ENCODE measurements around the gene SRRM4. TPM values are rescaled to one million over a fixed set of nuclear protein-coding genes. Genes with fewer than 3 reads are reported as not detected.

The SRRM4 gene
- total RNA-seq, 1 experiment from 2014 or later = not detected

- DNase-seq (ENCODE audit: low read depth in 1 of 2, low spot score in 2 of 2) = peak; percentile 56 to 70
- peak within 1 kb of the TSS; percentile 67 for H3K27ac ChIP-seq
- H3K27me3 ChIP-seq (replicated peaks) = no peaks in the 10 kb centered on the region
- no peaks in the 10 kb centered on the region for H3K9me3 ChIP-seq (replicated peaks)
- H3K4me1 ChIP-seq (replicated peaks) = peaks cover 38% of the 10 kb centered on the region
- no peaks in the 10 kb centered on the region; the same call in 1 of the 2 replicates for H3K36me3 ChIP-seq
- peak within 1 kb of the TSS; percentile 31 for H3K4me3 ChIP-seq
Measured at GRCh38 chr12:119178544-119179334, 197.4 kb downstream of the SRRM4 start, which contains the start of gene HSPB8. Gene HSPB8 (plus strand): TSS chr12:119178931. CDS start chr12:119179313, 382 bp downstream.

- peak overlapping the region; percentile 31 for H3K4me3 ChIP-seq
- peak overlapping the region; percentile 67 for H3K27ac ChIP-seq
- no peaks in the 10 kb centered on the region for H3K9me3 ChIP-seq (replicated peaks)
- peaks cover 34% of the 10 kb centered on the region for H3K4me1 ChIP-seq (replicated peaks)
- no peaks in the 10 kb centered on the region for H3K27me3 ChIP-seq (replicated peaks)
- H3K36me3 ChIP-seq = no peaks in the 10 kb centered on the region; the same call in 1 of the 2 replicates
- DNase-seq (ENCODE audit: low read depth in 1 of 2, low spot score in 2 of 2) = peak; percentile 38 to 52
Measured at GRCh38 chr12:119179335-119180021, 198.1 kb downstream of the SRRM4 start.

GRCh38 chr12:119180380-119181040 lies 199.2 kb downstream of the SRRM4 start:
- H3K27me3 ChIP-seq (replicated peaks) = no peaks in the 10 kb centered on the region
- H3K36me3 ChIP-seq = no peaks in the 10 kb centered on the region; the same call in 1 of the 2 replicates
- H3K4me1 ChIP-seq (replicated peaks) = peaks cover 34% of the 10 kb centered on the region
- H3K4me3 ChIP-seq = peak overlapping the region; percentile 31
- DNase-seq (ENCODE audit: low read depth in 1 of 2, low spot score in 2 of 2) = peak in 1 of 2 experiments; percentile 31
- H3K27ac ChIP-seq = peak overlapping the region; percentile 67
- no peaks in the 10 kb centered on the region for H3K9me3 ChIP-seq (replicated peaks)

GRCh38 chr12:119181202-119181601 lies 199.9 kb downstream of the SRRM4 start:
- no peaks in the 10 kb centered on the region; the same call in 1 of the 2 replicates for H3K36me3 ChIP-seq
- no peak for DNase-seq (ENCODE audit: low read depth in 1 of 2, low spot score in 2 of 2)
- H3K4me3 ChIP-seq = peak overlapping the region; percentile 31
- H3K27me3 ChIP-seq (replicated peaks) = no peaks in the 10 kb centered on the region
- peaks cover 31% of the 10 kb centered on the region for H3K4me1 ChIP-seq (replicated peaks)
- H3K9me3 ChIP-seq (replicated peaks) = no peaks in the 10 kb centered on the region
- H3K27ac ChIP-seq = 0 out of 2 replicates have a peak overlapping the region, but pooled peaks have one; percentile 67

- DNase-seq (ENCODE audit: low read depth in 1 of 2, low spot score in 2 of 2) = no peak
- H3K27ac ChIP-seq = no peak overlapping the region
- no peaks in the 10 kb centered on the region for H3K9me3 ChIP-seq (replicated peaks)
- no peak overlapping the region for H3K4me3 ChIP-seq
- H3K36me3 ChIP-seq = no peaks in the 10 kb centered on the region; the same call in 1 of the 2 replicates
- H3K27me3 ChIP-seq (replicated peaks) = no peaks in the 10 kb centered on the region
- peaks cover 25% of the 10 kb centered on the region for H3K4me1 ChIP-seq (replicated peaks)
Measured at GRCh38 chr12:119181944-119182343, 200.6 kb downstream of the SRRM4 start.

- Histone ChIP-seq H3K9me3 (replicated peaks) (no peaks in the 10 kb centered on the region), H3K36me3 (no peaks in the 10 kb centered on the region; the same call in 1 of the 2 replicates), H3K27ac (no peak overlapping the region), H3K4me3 (no peak overlapping the region), H3K27me3 (replicated peaks) (no peaks in the 10 kb centered on the region), H3K4me1 (replicated peaks) (peaks cover 25% of the 10 kb centered on the region)
- no peak for DNase-seq (ENCODE audit: low read depth in 1 of 2, low spot score in 2 of 2)
Measured at GRCh38 chr12:119182701-119183493, 201.6 kb downstream of the SRRM4 start.

- Histone ChIP-seq H3K4me1 (replicated peaks) (peaks cover 20% of the 10 kb centered on the region), H3K27me3 (replicated peaks) (no peaks in the 10 kb centered on the region), H3K36me3 (no peaks in the 10 kb centered on the region; the same call in 1 of the 2 replicates), H3K4me3 (no peak overlapping the region), H3K9me3 (replicated peaks) (no peaks in the 10 kb centered on the region), H3K27ac (no peak overlapping the region)
- DNase-seq (ENCODE audit: low read depth in 1 of 2, low spot score in 2 of 2) = no peak
Measured at GRCh38 chr12:119183942-119184695, 202.8 kb downstream of the SRRM4 start.

GRCh38 chr12:119195256-119195655 lies 213.9 kb downstream of the SRRM4 start:
- no peak overlapping the region for H3K27ac ChIP-seq

GRCh38 chr12:119198440-119198839 lies 217.1 kb downstream of the SRRM4 start:
- Histone ChIP-seq H3K36me3 (no peaks in the 10 kb centered on the region), H3K27ac (no peak overlapping the region), H3K27me3 (replicated peaks) (no peaks in the 10 kb centered on the region), H3K4me1 (replicated peaks) (no peaks in the 10 kb centered on the region), H3K4me3 (no peak overlapping the region), H3K9me3 (replicated peaks) (no peaks in the 10 kb centered on the region)
- no peak for DNase-seq (ENCODE audit: low read depth in 1 of 2, low spot score in 2 of 2)

More at GRCh38 chr12:119195256-119195655, 213.9 kb downstream of the SRRM4 start:
- H3K4me3 ChIP-seq = no peak overlapping the region
- H3K9me3 ChIP-seq (replicated peaks) = no peaks in the 10 kb centered on the region
- no peaks in the 10 kb centered on the region for H3K36me3 ChIP-seq
- no peak for DNase-seq (ENCODE audit: low read depth in 1 of 2, low spot score in 2 of 2)
- no peaks in the 10 kb centered on the region for H3K4me1 ChIP-seq (replicated peaks)
- H3K27me3 ChIP-seq (replicated peaks) = no peaks in the 10 kb centered on the region

- DNase-seq (ENCODE audit: low read depth in 1 of 2, low spot score in 2 of 2) = no peak
- Histone ChIP-seq H3K4me3 (no peak overlapping the region), H3K27ac (no peak overlapping the region), H3K4me1 (replicated peaks) (no peaks in the 10 kb centered on the region), H3K9me3 (replicated peaks) (no peaks in the 10 kb centered on the region), H3K36me3 (no peaks in the 10 kb centered on the region), H3K27me3 (replicated peaks) (no peaks in the 10 kb centered on the region)
Measured at GRCh38 chr12:119200601-119201000, 219.3 kb downstream of the SRRM4 start.

GRCh38 chr12:119201789-119202543 lies 220.6 kb downstream of the SRRM4 start:
- Histone ChIP-seq H3K9me3 (replicated peaks) (no peaks in the 10 kb centered on the region), H3K4me1 (replicated peaks) (no peaks in the 10 kb centered on the region), H3K27ac (no peak overlapping the region), H3K36me3 (no peaks in the 10 kb centered on the region), H3K27me3 (replicated peaks) (no peaks in the 10 kb centered on the region), H3K4me3 (no peak overlapping the region)
- DNase-seq (ENCODE audit: low read depth in 1 of 2, low spot score in 2 of 2) = no peak

- H3K4me3 ChIP-seq = no peak overlapping the region
- no peak for DNase-seq (ENCODE audit: low read depth in 1 of 2, low spot score in 2 of 2)
- no peaks in the 10 kb centered on the region for H3K9me3 ChIP-seq (replicated peaks)
- no peaks in the 10 kb centered on the region for H3K36me3 ChIP-seq
- H3K4me1 ChIP-seq (replicated peaks) = no peaks in the 10 kb centered on the region
- H3K27me3 ChIP-seq (replicated peaks) = no peaks in the 10 kb centered on the region
- H3K27ac ChIP-seq = no peak overlapping the region
Measured at GRCh38 chr12:119202544-119202943, 221.2 kb downstream of the SRRM4 start.
